Measurements from ENCODE around the gene SCN5A. TPM values are rescaled to one million over a fixed set of nuclear protein-coding genes. Genes with fewer than 3 reads are reported as not detected.

SCN5A gene
- total and polyA plus RNA-seq, 2 of the 4 experiments (the other 2 are of a cell fraction): 1.9 to 2.0 TPM

GRCh38 chr3:38545983-38546382 lies 103.5 kb downstream of the SCN5A start:
- no peak overlapping the region for H4K8ac ChIP-seq (ENCODE audit: low read depth in 2 of 2, low read length in 2 of 2)
- H3K4me1 ChIP-seq (ENCODE audit: control insufficient read depth, insufficient read depth, low read length): no peaks in the 10 kb centered on the region; the same call in 1 of the 2 replicates
- ATAC-seq (ENCODE audit: low read depth) (no peak), DNase-seq (no peak)
- no peak overlapping the region for H2BK15ac ChIP-seq (ENCODE audit: low read depth, low read length)
- intact Hi-C loops (cut with micrococcal nuclease) (no loop called here), dilution Hi-C loops (cut with HindIII; ENCODE audit: low sequenced_read_pairs, unreplicated experiment) (no loop called here), in situ Hi-C loops (cut with MboI; ENCODE audit: low sequenced_read_pairs) (no loop called here)
- H3K23ac ChIP-seq (ENCODE audit: low read depth, low read length): no peak overlapping the region
- H2AK5ac ChIP-seq (ENCODE audit: low read depth, low read length): no peak overlapping the region
- H2AFZ ChIP-seq (replicated peaks; ENCODE audit: low read length, poor library complexity): no peak overlapping the region
- no peaks in the 10 kb centered on the region for H3K9me1 ChIP-seq (ENCODE audit: insufficient read depth, low read length)
- no peaks in the 10 kb centered on the region for H3K9me3 ChIP-seq (ENCODE audit: control insufficient read depth, insufficient read depth, low read length)
- H3K36me3 ChIP-seq (ENCODE audit: control insufficient read depth, insufficient read depth, low read length): no peaks in the 10 kb centered on the region
- peaks cover 2% of the 10 kb centered on the region; the same call in 1 of the 2 replicates for H3K27me3 ChIP-seq (ENCODE audit: control insufficient read depth, insufficient read depth, low read length)
- H3K4me3 ChIP-seq (ENCODE audit: insufficient read depth, low read depth, low read length): no peak overlapping the region
- H3K4me2 ChIP-seq (ENCODE audit: low read depth, low read length): no peak overlapping the region
- H3K56ac ChIP-seq (ENCODE audit: extremely low read depth, insufficient read depth, low read length): no peak overlapping the region
- no peak overlapping the region for H2BK20ac ChIP-seq (ENCODE audit: low read depth, low read length)
- H3K27ac ChIP-seq (ENCODE audit: insufficient read depth, low read length): no peak overlapping the region
- H3K14ac ChIP-seq (replicated peaks; ENCODE audit: low read depth, low read length): no peak overlapping the region
- TF ChIP-seq RCOR1 (IDR thresholded peaks at IDR 0.05; ENCODE audit: insufficient replicate concordance, low read length): no peak
- TF ChIP-seq SMC3 (IDR thresholded peaks at IDR 0.05; ENCODE audit: low read depth, low read length): no peak
- TF ChIP-seq FOS (IDR thresholded peaks at IDR 0.05; ENCODE audit: low read depth, low read length): no peak
- no peak for TF ChIP-seq MAFK (IDR thresholded peaks at IDR 0.05; ENCODE audit: low read depth, low read length)
- no peak for TF ChIP-seq ELK1 (IDR thresholded peaks at IDR 0.05; ENCODE audit: borderline replicate concordance, low read depth, low read length)
- TF ChIP-seq CHD1 (IDR thresholded peaks at IDR 0.05; ENCODE audit: low read depth, low read length): no peak
- no peak for TF ChIP-seq RFX5 (IDR thresholded peaks at IDR 0.05; ENCODE audit: low read depth, low read length)
- TF ChIP-seq, protein P1, sequence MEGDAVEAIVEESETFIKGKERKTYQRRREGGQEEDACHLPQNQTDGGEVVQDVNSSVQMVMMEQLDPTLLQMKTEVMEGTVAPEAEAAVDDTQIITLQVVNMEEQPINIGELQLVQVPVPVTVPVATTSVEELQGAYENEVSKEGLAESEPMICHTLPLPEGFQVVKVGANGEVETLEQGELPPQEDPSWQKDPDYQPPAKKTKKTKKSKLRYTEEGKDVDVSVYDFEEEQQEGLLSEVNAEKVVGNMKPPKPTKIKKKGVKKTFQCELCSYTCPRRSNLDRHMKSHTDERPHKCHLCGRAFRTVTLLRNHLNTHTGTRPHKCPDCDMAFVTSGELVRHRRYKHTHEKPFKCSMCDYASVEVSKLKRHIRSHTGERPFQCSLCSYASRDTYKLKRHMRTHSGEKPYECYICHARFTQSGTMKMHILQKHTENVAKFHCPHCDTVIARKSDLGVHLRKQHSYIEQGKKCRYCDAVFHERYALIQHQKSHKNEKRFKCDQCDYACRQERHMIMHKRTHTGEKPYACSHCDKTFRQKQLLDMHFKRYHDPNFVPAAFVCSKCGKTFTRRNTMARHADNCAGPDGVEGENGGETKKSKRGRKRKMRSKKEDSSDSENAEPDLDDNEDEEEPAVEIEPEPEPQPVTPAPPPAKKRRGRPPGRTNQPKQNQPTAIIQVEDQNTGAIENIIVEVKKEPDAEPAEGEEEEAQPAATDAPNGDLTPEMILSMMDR (conservative IDR thresholded peaks at IDR 0.05; ENCODE audit: low read depth, low read length): no peak
- no peak for TF ChIP-seq USF2 (IDR thresholded peaks at IDR 0.05; ENCODE audit: low read depth, low read length)
- TF ChIP-seq NFE2L2 (IDR thresholded peaks at IDR 0.05; ENCODE audit: low read depth, low read length): no peak
- TF ChIP-seq POLR2A (IDR thresholded peaks at IDR 0.05; ENCODE audit: low read depth, low read length): no peak
- no peak for TF ChIP-seq RAD21 (IDR thresholded peaks at IDR 0.05; ENCODE audit: low read length)
- no peak for TF ChIP-seq BHLHE40 (IDR thresholded peaks at IDR 0.05; ENCODE audit: low read depth, low read length)
- TF ChIP-seq MAZ (IDR thresholded peaks at IDR 0.05; ENCODE audit: borderline replicate concordance, low read depth, low read length): no peak
- TF ChIP-seq CEBPB (IDR thresholded peaks at IDR 0.05; ENCODE audit: low read depth, low read length): no peak
- TF ChIP-seq MXI1 (IDR thresholded peaks at IDR 0.05; ENCODE audit: borderline replicate concordance, low read depth, low read length): no peak
- 86% methylated on average over 4 of the region's 4 CpGs; no CpG with 5 or more reads in 1 of the 2 experiments for WGBS, 2 experiments (ENCODE audit: extremely low coverage in 2 of 2, insufficient read length in 1 of 2)
- no TSS peak for BruUV-seq (replicated peaks)
- CTCF ChIA-PET: no interaction called here
- POLR2A ChIA-PET (ENCODE audit: unreplicated experiment): no interaction called here
- no peak overlapping the region for H3K18ac ChIP-seq (ENCODE audit: low read depth, low read length)
- no peak overlapping the region for H4K5ac ChIP-seq (ENCODE audit: low read depth, low read length)
- H3K4ac ChIP-seq (ENCODE audit: low read depth, low read length): no peak overlapping the region
- no peak overlapping the region for H4K91ac ChIP-seq (ENCODE audit: insufficient read depth, low read depth, low read length)
- no peak overlapping the region for H3K9ac ChIP-seq (ENCODE audit: low read depth, low read length)
- no peak overlapping the region for H2BK120ac ChIP-seq (ENCODE audit: low read depth, low read length)
- H3K79me1 ChIP-seq (ENCODE audit: low read depth in 1 of 2, low read length in 2 of 2): no peaks in the 10 kb centered on the region
- no peak overlapping the region for H2AK9ac ChIP-seq (replicated peaks; ENCODE audit: low read depth, low read length, poor library complexity)
- no peak overlapping the region for H2BK5ac ChIP-seq (ENCODE audit: low read depth, low read length, poor library complexity, severe bottlenecking)
- H4K20me1 ChIP-seq (ENCODE audit: insufficient read depth, low read length): no peaks in the 10 kb centered on the region

All from IMR-90 (cell line).